Neural progenitor cell (in vitro differentiated cells): ENCODE results near the gene CKMT2.

Source experiments
- CTCF ChIP-seq: fragments of 200-600 bp; sonication (generic); IDR thresholded peaks from 2 replicates; pipeline ENCODE4 v1.5.1; 2017; ENCODE audit warnings: antibody characterized with exemption, mild to moderate bottlenecking
- EZH2 ChIP-seq: fragments of 200-600 bp; sonication (generic); IDR thresholded peaks from 2 replicates; pipeline ENCODE4 v1.6.1; 2017; ENCODE audit warnings: antibody characterized with exemption, mild to moderate bottlenecking, moderate library complexity
- EZH2phosphoT487 ChIP-seq: fragments of 200-600 bp; sonication (generic); IDR thresholded peaks from 2 replicates; pipeline ENCODE4 v1.6.1; 2017; ENCODE audit warnings: antibody characterized with exemption

- TF ChIP-seq CTCF (no peak), EZH2phosphoT487 (no peak), EZH2 (no peak)
These were observed 1.2 kb downstream of the CKMT2 start for GRCh38 chr5:81234299-81234698.
